Stimulated activated naive CD8-positive, alpha-beta T cell treated with anti-CD3 and anti-CD28 coated beads, Interleukin-15, amount 100 ng/mL, for 72 hours (primary cell): ENCODE data around the gene SLC1A3.
A peak's percentile ranks its signal among the peaks of the same experiment; 100 is the strongest.

Experiments used
- ATAC-seq: fragments of 150-1000 bp; cut with Tn5 transposase; 2 replicates; pipeline ENCODE4 v1.10.0; 2021; ENCODE audit warnings: mild to moderate bottlenecking, moderate library complexity
- DNase-seq, 2 donors: peaks; one replicate each; pipeline ENCODE4 v3.0.0; 2021 to 2022
- H3K27ac Mint-ChIP-seq, 2 donors: one replicate each; pipeline ENCODE4 v1.8.0; 2022; ENCODE audit warnings: mild to moderate bottlenecking in 2 of 2, mixed read lengths in 2 of 2, moderate library complexity in 2 of 2
- H3K27me3 Mint-ChIP-seq: one replicate; pipeline ENCODE4 v1.8.0; 2022; ENCODE audit warnings: mixed read lengths
- H3K4me1 Mint-ChIP-seq: one replicate; pipeline ENCODE4 v1.8.0; 2022; ENCODE audit warnings: mild to moderate bottlenecking, mixed read lengths
- H3K4me3 Mint-ChIP-seq, 2 donors: one replicate each; pipeline ENCODE4 v1.8.0; 2022; ENCODE audit warnings: mild to moderate bottlenecking in 2 of 2, mixed read lengths in 2 of 2, moderate library complexity in 1 of 2
- H3K9me3 Mint-ChIP-seq, 2 donors: one replicate each; pipeline ENCODE4 v1.8.0; 2022; ENCODE audit warnings: mixed read lengths in 2 of 2

The SLC1A3 gene

DNA sequence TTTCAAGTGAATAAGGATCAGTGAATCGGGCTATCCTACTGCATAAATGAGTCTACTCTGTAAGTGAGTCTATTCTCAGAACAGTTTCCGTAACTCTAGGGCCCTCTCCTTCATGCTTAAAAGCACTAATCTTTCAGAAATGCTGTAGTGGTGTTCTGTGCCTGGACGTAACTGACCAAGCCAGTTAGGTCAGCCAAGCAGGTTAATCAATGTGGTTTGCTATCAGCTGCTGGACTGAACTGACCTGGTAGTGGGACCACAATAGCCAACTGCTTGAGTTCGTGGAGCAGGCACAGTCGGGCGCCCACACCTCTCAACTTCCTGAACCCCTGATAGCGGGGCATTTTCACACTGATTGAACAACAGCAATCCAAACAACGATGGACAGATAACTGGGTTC is 6.8 kb downstream of the SLC1A3 start:
- Mint-ChIP-seq H3K27ac (no peak overlapping the region), H3K4me1 (no peaks in the 10 kb centered on the region), H3K27me3 (peaks cover 32% of the 10 kb centered on the region), H3K4me3 (no peak overlapping the region), H3K9me3 (no peaks in the 10 kb centered on the region)
- DNase-seq (no peak), ATAC-seq (no peak)

GRCh38 chr5:36613771-36614656 is 7.6 kb downstream of the SLC1A3 start:
- Mint-ChIP-seq H3K4me3 (no peak overlapping the region), H3K4me1 (no peaks in the 10 kb centered on the region), H3K9me3 (no peaks in the 10 kb centered on the region), H3K27me3 (peaks cover 28% of the 10 kb centered on the region), H3K27ac (no peak overlapping the region)
- ATAC-seq = peak; percentile 37
- no peak for DNase-seq

GRCh38 chr5:36614657-36615308 is 8.4 kb downstream of the SLC1A3 start:
- Mint-ChIP-seq H3K27ac (no peak overlapping the region), H3K27me3 (peaks cover 26% of the 10 kb centered on the region), H3K4me3 (no peak overlapping the region), H3K9me3 (no peaks in the 10 kb centered on the region), H3K4me1 (no peaks in the 10 kb centered on the region)
- no peak for DNase-seq
- ATAC-seq = no peak

DNA sequence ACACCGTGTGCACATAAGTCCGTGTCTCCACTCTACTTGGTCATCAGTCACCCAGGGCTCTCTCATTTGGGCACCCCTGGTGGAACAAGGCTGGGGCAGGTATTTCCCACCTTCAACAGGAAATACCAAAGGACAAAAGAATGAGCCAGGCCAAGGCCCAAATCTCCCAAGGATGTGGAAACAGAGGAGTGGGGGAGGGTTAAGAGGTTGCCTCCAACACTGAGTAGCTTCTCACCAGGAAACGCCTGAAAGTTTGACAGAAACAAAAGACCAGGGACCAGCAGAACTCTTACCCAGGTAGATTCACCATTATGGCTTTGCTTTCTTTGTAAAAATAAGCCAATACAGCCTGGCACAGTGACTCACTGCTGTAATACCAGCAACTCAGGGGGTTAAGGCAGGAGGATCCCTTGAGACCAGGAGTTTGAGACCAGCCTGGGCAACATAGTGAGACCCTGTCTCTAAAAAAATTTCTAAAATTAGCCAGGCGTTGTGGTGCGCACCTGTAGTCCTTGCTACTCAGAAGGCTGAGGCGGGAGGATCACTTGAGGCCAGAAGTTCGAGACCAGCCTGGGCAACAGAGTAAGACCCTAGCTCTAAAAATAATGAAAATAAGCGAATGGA is 12.7 kb downstream of the SLC1A3 start:
- Mint-ChIP-seq H3K9me3 (no peaks in the 10 kb centered on the region), H3K27ac (no peak overlapping the region), H3K27me3 (peaks cover 19% of the 10 kb centered on the region), H3K4me3 (no peak overlapping the region), H3K4me1 (no peaks in the 10 kb centered on the region)
- ATAC-seq (no peak), DNase-seq (no peak)

GRCh38 chr5:36621985-36622384 is 15.6 kb downstream of the SLC1A3 start:
- ATAC-seq = no peak
- no peak for DNase-seq
- no peak overlapping the region for H3K27ac Mint-ChIP-seq
- peaks cover 23% of the 10 kb centered on the region for H3K27me3 Mint-ChIP-seq
- no peak overlapping the region for H3K4me3 Mint-ChIP-seq
- no peaks in the 10 kb centered on the region for H3K9me3 Mint-ChIP-seq
- H3K4me1 Mint-ChIP-seq = no peaks in the 10 kb centered on the region

DNA sequence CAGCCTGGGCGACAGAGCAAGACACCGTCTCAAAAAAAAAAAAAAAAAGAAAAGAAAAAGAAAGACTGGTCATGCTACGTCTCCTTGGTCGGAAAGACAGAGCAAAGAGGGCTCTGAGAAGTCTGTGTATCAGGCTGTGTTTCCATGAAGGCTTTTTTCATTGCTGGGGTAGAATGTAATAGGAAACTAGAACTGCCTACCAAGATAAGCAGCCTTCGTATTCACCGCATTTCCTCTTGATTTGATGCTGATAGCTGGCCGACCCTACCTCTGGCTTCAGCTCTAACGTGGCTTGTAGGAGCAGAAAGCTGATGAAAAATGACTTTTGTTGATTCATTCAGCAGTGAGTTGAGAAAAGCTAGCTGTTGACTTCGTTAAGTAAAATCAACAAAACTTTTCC is 17.4 kb downstream of the SLC1A3 start:
- Mint-ChIP-seq H3K27me3 (peaks cover 31% of the 10 kb centered on the region), H3K9me3 (no peaks in the 10 kb centered on the region), H3K4me3 (no peak overlapping the region), H3K4me1 (no peaks in the 10 kb centered on the region), H3K27ac (no peak overlapping the region)
- ATAC-seq = no peak
- DNase-seq = no peak

DNA sequence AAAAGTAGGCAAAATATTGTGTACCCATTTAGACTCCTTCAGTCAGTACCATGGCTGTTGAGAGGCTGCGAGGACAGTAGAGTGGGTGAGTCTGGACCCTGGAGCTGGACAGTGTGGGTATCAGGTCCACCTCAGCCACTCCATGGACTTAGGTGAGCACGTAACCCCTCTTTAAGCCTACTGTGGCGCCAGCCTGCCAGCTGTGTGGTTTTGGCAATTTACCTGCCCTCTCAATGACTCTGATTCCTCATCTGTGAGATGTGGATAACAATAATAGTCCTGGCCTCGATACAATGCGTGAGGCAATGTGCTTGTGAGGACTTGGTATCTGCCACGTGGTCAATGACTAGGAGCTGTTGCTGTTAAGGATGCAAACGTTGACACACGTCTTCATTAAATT is 17.9 kb downstream of the SLC1A3 start:
- no peak overlapping the region for H3K4me3 Mint-ChIP-seq
- no peaks in the 10 kb centered on the region for H3K9me3 Mint-ChIP-seq
- ATAC-seq = no peak
- DNase-seq = no peak
- H3K27me3 Mint-ChIP-seq = peaks cover 36% of the 10 kb centered on the region
- H3K27ac Mint-ChIP-seq = no peak overlapping the region
- no peaks in the 10 kb centered on the region for H3K4me1 Mint-ChIP-seq

GRCh38 chr5:36628695-36629094 is 22.3 kb downstream of the SLC1A3 start:
- H3K4me3 Mint-ChIP-seq = no peak overlapping the region
- H3K9me3 Mint-ChIP-seq = no peaks in the 10 kb centered on the region
- H3K4me1 Mint-ChIP-seq = no peaks in the 10 kb centered on the region
- ATAC-seq = no peak
- peaks cover 58% of the 10 kb centered on the region for H3K27me3 Mint-ChIP-seq
- no peak for DNase-seq
- H3K27ac Mint-ChIP-seq = no peak overlapping the region

DNA sequence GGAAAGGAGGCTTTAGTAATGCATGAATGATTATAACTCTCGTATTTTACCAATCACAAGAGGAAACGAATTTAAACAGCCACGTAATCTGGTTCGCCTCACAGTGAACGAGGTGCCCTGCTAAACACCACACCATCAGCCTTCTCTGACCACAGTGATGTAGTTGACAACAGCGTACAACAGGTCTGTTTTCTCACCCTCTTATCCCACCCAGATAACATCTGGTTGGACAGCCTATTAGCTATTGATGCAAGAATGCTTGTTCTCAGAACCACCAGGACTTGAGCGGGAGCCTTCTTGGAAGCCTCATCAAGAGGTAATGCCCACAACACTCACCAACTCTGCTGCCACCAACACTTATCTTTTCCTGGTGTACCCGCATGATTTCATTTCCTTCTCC is 23.3 kb downstream of the SLC1A3 start:
- Mint-ChIP-seq H3K27me3 (peaks cover 52% of the 10 kb centered on the region), H3K4me3 (no peak overlapping the region)
- no peak for DNase-seq

DNA sequence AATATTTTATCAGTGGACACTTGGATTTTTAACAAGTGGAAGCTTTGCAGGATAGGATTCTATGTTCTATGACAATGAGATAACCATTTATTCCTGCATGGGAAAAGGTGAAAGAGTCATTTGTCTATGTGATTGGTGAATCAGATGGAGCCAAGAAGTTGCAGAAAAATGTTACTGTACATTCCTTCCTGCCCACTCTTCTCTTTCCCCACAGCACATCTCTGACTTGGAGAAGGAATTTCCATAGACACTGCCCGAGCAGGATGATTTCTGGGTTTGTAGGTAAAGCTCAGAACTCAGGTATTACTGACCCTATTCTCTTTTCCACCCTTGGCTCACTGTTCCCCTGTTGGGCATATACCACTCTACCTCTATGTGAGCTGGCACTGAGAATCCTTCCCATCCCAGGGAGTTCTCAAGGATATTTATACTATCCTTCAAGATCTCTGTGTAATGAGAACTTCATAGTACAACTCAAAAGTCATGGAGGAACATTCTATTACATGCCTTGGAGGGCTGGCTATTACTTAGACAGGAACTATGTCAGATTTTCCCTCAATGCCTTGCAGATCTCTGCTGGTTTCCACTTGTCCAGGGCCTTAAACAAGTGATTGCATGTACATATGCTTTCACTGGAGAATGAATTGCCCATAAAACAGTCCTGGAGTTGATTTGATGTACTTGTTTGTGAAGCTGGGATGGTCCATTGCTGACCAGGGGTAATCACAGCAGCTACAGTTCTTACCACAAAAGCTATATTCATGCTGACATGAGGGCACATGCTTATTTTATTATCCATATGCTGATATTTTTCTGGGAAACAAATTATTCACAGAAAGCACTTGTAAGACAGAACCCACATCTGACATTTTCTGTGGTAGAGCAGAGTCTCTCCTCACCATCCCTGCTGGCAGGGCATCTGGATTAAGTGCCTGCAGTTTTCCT is 24.1 kb downstream of the SLC1A3 start:
- Mint-ChIP-seq H3K27ac (no peak overlapping the region), H3K4me1 (no peaks in the 10 kb centered on the region), H3K9me3 (no peaks in the 10 kb centered on the region), H3K27me3 (peaks cover 52% of the 10 kb centered on the region), H3K4me3 (no peak overlapping the region)
- ATAC-seq = no peak
- DNase-seq = no peak

More for the DNA sequence above, 23.3 kb downstream of the SLC1A3 start:
- Mint-ChIP-seq H3K4me1 (no peaks in the 10 kb centered on the region), H3K27ac (no peak overlapping the region), H3K9me3 (no peaks in the 10 kb centered on the region)
- no peak for ATAC-seq

- Mint-ChIP-seq H3K4me3 (no peak overlapping the region), H3K9me3 (no peaks in the 10 kb centered on the region), H3K27ac (no peak overlapping the region), H3K4me1 (no peaks in the 10 kb centered on the region), H3K27me3 (peaks cover 52% of the 10 kb centered on the region)
- ATAC-seq (no peak), DNase-seq (no peak)
Measured at GRCh38 chr5:36631154-36631553, 24.7 kb downstream of the SLC1A3 start.

DNA sequence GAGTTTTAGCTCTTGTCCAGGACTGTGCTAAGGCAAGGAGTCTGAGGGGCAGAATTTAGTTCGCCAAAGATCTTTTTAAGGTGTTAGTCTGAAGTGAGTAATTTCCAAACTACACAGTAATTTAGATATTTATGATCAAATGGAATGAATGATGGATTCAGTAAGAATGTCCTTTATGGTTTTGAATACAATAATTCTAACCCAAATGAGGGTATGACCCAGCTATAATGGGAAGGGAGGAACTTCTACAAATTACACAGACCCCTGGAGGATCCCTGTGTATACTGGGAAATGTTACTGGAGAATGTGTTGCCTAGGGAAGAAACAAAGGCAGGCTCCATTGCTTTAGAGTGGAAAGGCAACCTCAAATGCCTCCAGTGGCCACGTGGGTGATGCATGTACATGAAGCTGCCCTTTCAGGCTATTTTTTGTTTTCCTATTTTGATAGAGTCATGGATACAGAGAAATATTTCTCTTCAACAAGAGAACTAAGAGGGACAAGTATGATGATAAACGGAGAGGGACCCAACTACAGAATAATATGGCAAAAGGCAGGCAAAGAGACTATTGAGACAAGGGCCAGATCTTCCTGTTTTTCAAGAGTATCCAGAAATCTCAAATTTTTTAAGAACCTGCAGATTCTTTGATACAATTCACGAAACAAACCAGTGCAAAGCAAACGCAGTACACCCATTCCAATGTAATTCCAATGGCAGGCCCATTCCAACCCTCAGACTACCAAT is 25.4 kb downstream of the SLC1A3 start:
- no peaks in the 10 kb centered on the region for H3K4me1 Mint-ChIP-seq
- no peaks in the 10 kb centered on the region for H3K9me3 Mint-ChIP-seq
- ATAC-seq (peak; percentile 42), DNase-seq (no peak)
- peaks cover 52% of the 10 kb centered on the region for H3K27me3 Mint-ChIP-seq
- no peak overlapping the region for H3K4me3 Mint-ChIP-seq
- no peak overlapping the region for H3K27ac Mint-ChIP-seq

GRCh38 chr5:36632363-36632664 is 25.9 kb downstream of the SLC1A3 start:
- no peak overlapping the region for H3K4me3 Mint-ChIP-seq
- DNase-seq (no peak), ATAC-seq (no peak)
- H3K27ac Mint-ChIP-seq = no peak overlapping the region
- H3K4me1 Mint-ChIP-seq = no peaks in the 10 kb centered on the region
- H3K9me3 Mint-ChIP-seq = no peaks in the 10 kb centered on the region
- H3K27me3 Mint-ChIP-seq = peaks cover 52% of the 10 kb centered on the region

GRCh38 chr5:36635721-36636390 is 29.4 kb downstream of the SLC1A3 start:
- ATAC-seq (no peak), DNase-seq (no peak)
- Mint-ChIP-seq H3K27me3 (peaks cover 23% of the 10 kb centered on the region), H3K4me1 (no peaks in the 10 kb centered on the region), H3K27ac (no peak overlapping the region), H3K4me3 (no peak overlapping the region), H3K9me3 (no peaks in the 10 kb centered on the region)
